Mesenchymal stem cell (in vitro differentiated cells and primary cell): ENCODE data around the gene RSPH1.

ENCODE experiments used
- DNase-seq: peaks from one replicate; pipeline ENCODE4 v3.0.0-alpha.2; 2013
- H2AFZ ChIP-seq: one replicate; pipeline ENCODE4 v1.6.1; 2013; ENCODE audit warnings: low read depth, mild to moderate bottlenecking, control low read depth, inconsistent platforms, low read length, moderate library complexity
- H2AK5ac ChIP-seq: 2 replicates; pipeline ENCODE4 v1.6.1; 2013; ENCODE audit warnings: low read length, moderate library complexity, mild to moderate bottlenecking, inconsistent platforms; ENCODE audit not compliant: severe bottlenecking
- H2BK120ac ChIP-seq: one replicate; pipeline ENCODE4 v1.6.1; 2013; ENCODE audit warnings: low read depth, mild to moderate bottlenecking, inconsistent platforms, low read length, moderate library complexity
- H2BK12ac ChIP-seq, 2 experiments: one replicate each; pipeline ENCODE4 v1.6.1; 2013; ENCODE audit warnings: inconsistent platforms in 2 of 2, low read length in 2 of 2, mild to moderate bottlenecking in 2 of 2, moderate library complexity in 2 of 2, control low read depth in 1 of 2
- H2BK15ac ChIP-seq: one replicate; pipeline ENCODE4 v1.6.1; 2013; ENCODE audit warnings: mild to moderate bottlenecking, low read depth, inconsistent platforms; ENCODE audit not compliant: poor library complexity, severe bottlenecking
- H2BK5ac ChIP-seq: 2 replicates; pipeline ENCODE4 v1.6.1; 2013; ENCODE audit warnings: low read depth, mild to moderate bottlenecking, low read length, control low read depth, inconsistent platforms; ENCODE audit not compliant: poor library complexity, severe bottlenecking
- H3K14ac ChIP-seq, 2 experiments: one replicate each; pipeline ENCODE4 v1.6.1; 2013; ENCODE audit warnings: inconsistent platforms in 2 of 2, low read length in 2 of 2, control low read depth in 1 of 2, mild to moderate bottlenecking in 1 of 2, moderate library complexity in 1 of 2
- H3K18ac ChIP-seq, 2 experiments: one replicate each; pipeline ENCODE4 v1.6.1; 2013; ENCODE audit warnings: inconsistent platforms in 2 of 2, low read length in 2 of 2, control low read depth in 1 of 2, low read depth in 1 of 2, mild to moderate bottlenecking in 1 of 2
- H3K23ac ChIP-seq, 2 experiments: one replicate each; pipeline ENCODE4 v1.6.1; 2013; ENCODE audit warnings: inconsistent platforms in 2 of 2, low read length in 2 of 2, mild to moderate bottlenecking in 2 of 2, moderate library complexity in 2 of 2, control low read depth in 1 of 2
- H3K27ac ChIP-seq: 2 replicates; pipeline ENCODE4 v1.5.1; 2013; ENCODE audit warnings: mild to moderate bottlenecking, moderate library complexity, low read length, control low read depth, inconsistent platforms; ENCODE audit not compliant: poor library complexity, severe bottlenecking
- H3K27me3 ChIP-seq, 2 experiments: 2 replicates each; pipeline versions ENCODE4 v1.6.1 to v1.7.0; 2013; ENCODE audit warnings: low read length in 2 of 2, mild to moderate bottlenecking in 2 of 2, moderate library complexity in 2 of 2, control low read depth in 1 of 2, inconsistent platforms in 1 of 2; ENCODE audit not compliant: control insufficient read depth in 1 of 2, insufficient read depth in 1 of 2
- H3K36me3 ChIP-seq, 2 experiments: 2 replicates each; pipeline versions ENCODE4 v1.6.1 to v1.7.0; 2013; ENCODE audit warnings: low read length in 2 of 2, control low read depth in 1 of 2, inconsistent platforms in 1 of 2, low read depth in 1 of 2, mild to moderate bottlenecking in 1 of 2; ENCODE audit not compliant: insufficient read depth in 2 of 2, control insufficient read depth in 1 of 2
- H3K4ac ChIP-seq, 2 experiments: one replicate each; pipeline ENCODE4 v1.6.1; 2013; ENCODE audit warnings: inconsistent platforms in 2 of 2, low read length in 2 of 2, mild to moderate bottlenecking in 2 of 2, moderate library complexity in 2 of 2, control low read depth in 1 of 2, low read depth in 1 of 2
- H3K4me1 ChIP-seq: 2 replicates; pipeline ENCODE4 v1.6.1; 2013; ENCODE audit warnings: low read depth, low read length, control low read depth; ENCODE audit not compliant: control insufficient read depth, insufficient read depth
- H3K4me2 ChIP-seq: 2 replicates; pipeline ENCODE4 v1.6.1; 2013; ENCODE audit warnings: low read length, mild to moderate bottlenecking, inconsistent platforms; ENCODE audit not compliant: poor library complexity, severe bottlenecking
- H3K4me3 ChIP-seq, 2 experiments: 2 replicates each; pipeline versions ENCODE4 v1.5.1 to v1.7.0; 2013; ENCODE audit warnings: low read length in 2 of 2, mild to moderate bottlenecking in 2 of 2, control low read depth in 1 of 2, low read depth in 1 of 2; ENCODE audit not compliant: insufficient read depth in 1 of 2
- H3K79me1 ChIP-seq: replicated peaks from 2 replicates; pipeline ENCODE4 v1.6.1; 2013; ENCODE audit warnings: mild to moderate bottlenecking, control low read depth, low read length, inconsistent platforms; ENCODE audit not compliant: poor library complexity, severe bottlenecking
- H3K9ac ChIP-seq: 2 replicates; pipeline ENCODE4 v1.7.0; 2013; ENCODE audit warnings: mild to moderate bottlenecking, low read length, moderate library complexity
- H3K9me3 ChIP-seq: 2 replicates; pipeline ENCODE4 v1.7.0; 2013; ENCODE audit warnings: mild to moderate bottlenecking, low read length; ENCODE audit not compliant: control insufficient read depth
- H4K8ac ChIP-seq: one replicate; pipeline ENCODE4 v1.6.1; 2013; ENCODE audit warnings: inconsistent platforms, mild to moderate bottlenecking, low read length, moderate library complexity
- H4K91ac ChIP-seq: one replicate; pipeline ENCODE4 v1.6.1; 2013; ENCODE audit warnings: mild to moderate bottlenecking, low read length, inconsistent platforms
- WGBS: methylation state at CpG from one replicate; pipeline ENCODE4 v1.1.7; 2013; ENCODE audit warnings: mixed read lengths; 5-methylcytosine and 5-hydroxymethylcytosine counted together

Gene RSPH1

GRCh38 chr21:42443876-42444744, 51.9 kb downstream of the RSPH1 start:
- H3K23ac ChIP-seq: no peak overlapping the region
- WGBS: 82% methylated on average over 34 of the region's 34 CpGs

GRCh38 chr21:42443181-42443785, 52.7 kb downstream of the RSPH1 start:
- Histone ChIP-seq H3K4me3 (no peak overlapping the region), H3K14ac (no peak overlapping the region), H4K91ac (peak overlapping the region; percentile 21), H2BK15ac (no peak overlapping the region), H3K79me1 (no peaks in the 10 kb centered on the region), H3K23ac (no peak overlapping the region), H3K4me1 (peaks cover 10% of the 10 kb centered on the region), H3K18ac (no peak overlapping the region), H2BK5ac (no peak overlapping the region), H3K27ac (no peak overlapping the region), H2AFZ (no peak overlapping the region), H3K27me3 (peaks cover 13 to 36% of the 10 kb centered on the region in 2 experiments), H3K9me3 (no peaks in the 10 kb centered on the region), H4K8ac (no peak overlapping the region), H3K4ac (no peak overlapping the region), H3K9ac (no peak overlapping the region), H2AK5ac (no peak overlapping the region), H3K4me2 (no peak overlapping the region), H2BK12ac (no peak overlapping the region), H2BK120ac (no peak overlapping the region), H3K36me3 (no peaks in the 10 kb centered on the region)
- 76% methylated on average over 14 of the region's 15 CpGs for WGBS
- DNase-seq: no peak

More at GRCh38 chr21:42443876-42444744, 51.9 kb downstream of the RSPH1 start:
- H2BK120ac ChIP-seq: no peak overlapping the region
- H3K18ac ChIP-seq: no peak overlapping the region
- H3K27me3 ChIP-seq: peaks cover 8 to 40% of the 10 kb centered on the region in 2 experiments
- H3K36me3 ChIP-seq: no peaks in the 10 kb centered on the region
- no peak overlapping the region for H2BK12ac ChIP-seq
- no peaks in the 10 kb centered on the region for H3K79me1 ChIP-seq
- no peak overlapping the region for H4K8ac ChIP-seq
- no peak overlapping the region for H2AK5ac ChIP-seq
- H3K27ac ChIP-seq: no peak overlapping the region
- H3K4me1 ChIP-seq: peaks cover 10% of the 10 kb centered on the region
- no peak overlapping the region for H2AFZ ChIP-seq
- DNase-seq: no peak
- H3K9me3 ChIP-seq: no peaks in the 10 kb centered on the region
- no peak overlapping the region for H2BK15ac ChIP-seq
- H4K91ac ChIP-seq: no peak overlapping the region
- no peak overlapping the region for H3K9ac ChIP-seq
- H2BK5ac ChIP-seq: no peak overlapping the region
- H3K4me3 ChIP-seq: no peak overlapping the region
- H3K14ac ChIP-seq: no peak overlapping the region
- H3K4me2 ChIP-seq: no peak overlapping the region
- H3K4ac ChIP-seq: no peak overlapping the region

GRCh38 chr21:42441963-42442362, 54.1 kb downstream of the RSPH1 start:
- no peak overlapping the region for H3K4ac ChIP-seq
- no peak overlapping the region for H3K18ac ChIP-seq
- H3K36me3 ChIP-seq: no peaks in the 10 kb centered on the region
- 74% methylated on average over 6 of the region's 6 CpGs for WGBS
- H2AFZ ChIP-seq: no peak overlapping the region
- no peak overlapping the region for H3K4me2 ChIP-seq
- no peak overlapping the region for H2BK120ac ChIP-seq
- H3K4me1 ChIP-seq: peaks cover 8% of the 10 kb centered on the region
- H3K79me1 ChIP-seq: no peaks in the 10 kb centered on the region
- no peak overlapping the region for H2BK15ac ChIP-seq
- DNase-seq: no peak
- no peak overlapping the region for H2AK5ac ChIP-seq
- H3K9ac ChIP-seq: no peak overlapping the region
- H3K23ac ChIP-seq: no peak overlapping the region
- no peak overlapping the region for H3K4me3 ChIP-seq
- H3K9me3 ChIP-seq: no peaks in the 10 kb centered on the region
- no peak overlapping the region for H4K8ac ChIP-seq
- H3K27me3 ChIP-seq: peaks cover 13 to 25% of the 10 kb centered on the region in 2 experiments
- no peak overlapping the region for H3K27ac ChIP-seq
- H2BK5ac ChIP-seq: no peak overlapping the region
- no peak overlapping the region for H2BK12ac ChIP-seq
- H4K91ac ChIP-seq: no peak overlapping the region
- no peak overlapping the region for H3K14ac ChIP-seq

GRCh38 chr21:42440187-42440792, 55.7 kb downstream of the RSPH1 start:
- no peak overlapping the region for H2BK15ac ChIP-seq
- no peak overlapping the region for H2AK5ac ChIP-seq
- no peak overlapping the region for H3K4me2 ChIP-seq
- no peaks in the 10 kb centered on the region for H3K79me1 ChIP-seq
- no peak overlapping the region for H3K18ac ChIP-seq
- no peak overlapping the region for H3K4ac ChIP-seq
- H3K9me3 ChIP-seq: no peaks in the 10 kb centered on the region
- H3K27ac ChIP-seq: no peak overlapping the region
- no peak overlapping the region for H4K91ac ChIP-seq
- peaks cover 8% of the 10 kb centered on the region for H3K4me1 ChIP-seq
- no peak overlapping the region for H3K9ac ChIP-seq
- no peak for DNase-seq
- H3K14ac ChIP-seq: no peak overlapping the region
- peaks cover 10 to 14% of the 10 kb centered on the region in 2 experiments for H3K27me3 ChIP-seq
- WGBS: 76% methylated on average over 12 of the region's 12 CpGs
- H2BK120ac ChIP-seq: no peak overlapping the region
- H4K8ac ChIP-seq: no peak overlapping the region
- no peak overlapping the region for H3K23ac ChIP-seq
- H3K4me3 ChIP-seq: no peak overlapping the region
- no peak overlapping the region for H2BK12ac ChIP-seq
- no peak overlapping the region for H2BK5ac ChIP-seq
- no peak overlapping the region for H2AFZ ChIP-seq
- H3K36me3 ChIP-seq: no peaks in the 10 kb centered on the region
